H1 (cell line): ENCODE data around the gene CDK10. TPM values are rescaled to one million over a fixed set of nuclear protein-coding genes. Genes with fewer than 3 reads are reported as not detected.

Source experiments
- GTF2F1 ChIP-seq: IDR thresholded peaks from 2 replicates; pipeline ENCODE4 v1.6.1; 2012; ENCODE audit warnings: low read depth, low read length, improper control_type of control experiment, borderline replicate concordance
- JUND ChIP-seq: IDR thresholded peaks from 2 replicates; pipeline ENCODE4 v1.6.1; 2011; ENCODE audit warnings: mild to moderate bottlenecking, improper control_type of control experiment, low read length
- MAFK ChIP-seq: IDR thresholded peaks from 2 replicates; pipeline ENCODE4 v1.6.1; 2012; ENCODE audit warnings: low read depth, mild to moderate bottlenecking, improper control_type of control experiment, low read length
- SIN3A ChIP-seq, 2 experiments: IDR thresholded peaks in 1 of 2; conservative IDR thresholded peaks in 1 of 2; 2 replicates each; pipeline ENCODE4 v1.6.1; 2011 to 2012; ENCODE audit warnings: low read length in 2 of 2, improper control_type of control experiment in 1 of 2, low read depth in 1 of 2, mild to moderate bottlenecking in 1 of 2
- TCF12 ChIP-seq: IDR thresholded peaks from 2 replicates; pipeline ENCODE4 v1.6.1; 2011; ENCODE audit warnings: low read depth, mild to moderate bottlenecking, low read length
- polyA plus RNA-seq, 7 experiments: library from polyadenylated mRNA; depleted of rRNA in 3 of 7; stranded (reverse) in 5 of 7; unstranded in 2 of 7; fragments of >200 nt in 5 of 7; fragments of 200-250 nt in 2 of 7; gene quantifications; 1 replicate in 5 of 7; 2 replicates in 1 of 7; 4 replicates in 1 of 7; pipeline versions ENCODE4 v1.2.1 to v1.2.3, GENCODE V29; 2011 to 2013; ENCODE audit warnings: missing spikeins in 2 of 7, mixed read lengths in 2 of 7
- total RNA-seq: library from RNA; stranded (reverse); fragmentation: NEBNext Ultra II Directional; extraction: Animal tissue kit (Norgen Biotek cat#: 25700); gene quantifications from 2 replicates; pipeline ENCODE4 v1.2.1, GENCODE V29; 2021
- TF ChIP-seq, protein P1 (sequence below): IDR thresholded peaks from 2 replicates; pipeline ENCODE4 v1.6.1; 2012; ENCODE audit warnings: low read length, inconsistent platforms

Gene CDK10
- total and polyA plus RNA-seq, 2 of the 8 experiments (the other 6 are each of a cell fraction or from before 2014, with no cell fraction given): 49.5 to 83.9 TPM

DNA sequence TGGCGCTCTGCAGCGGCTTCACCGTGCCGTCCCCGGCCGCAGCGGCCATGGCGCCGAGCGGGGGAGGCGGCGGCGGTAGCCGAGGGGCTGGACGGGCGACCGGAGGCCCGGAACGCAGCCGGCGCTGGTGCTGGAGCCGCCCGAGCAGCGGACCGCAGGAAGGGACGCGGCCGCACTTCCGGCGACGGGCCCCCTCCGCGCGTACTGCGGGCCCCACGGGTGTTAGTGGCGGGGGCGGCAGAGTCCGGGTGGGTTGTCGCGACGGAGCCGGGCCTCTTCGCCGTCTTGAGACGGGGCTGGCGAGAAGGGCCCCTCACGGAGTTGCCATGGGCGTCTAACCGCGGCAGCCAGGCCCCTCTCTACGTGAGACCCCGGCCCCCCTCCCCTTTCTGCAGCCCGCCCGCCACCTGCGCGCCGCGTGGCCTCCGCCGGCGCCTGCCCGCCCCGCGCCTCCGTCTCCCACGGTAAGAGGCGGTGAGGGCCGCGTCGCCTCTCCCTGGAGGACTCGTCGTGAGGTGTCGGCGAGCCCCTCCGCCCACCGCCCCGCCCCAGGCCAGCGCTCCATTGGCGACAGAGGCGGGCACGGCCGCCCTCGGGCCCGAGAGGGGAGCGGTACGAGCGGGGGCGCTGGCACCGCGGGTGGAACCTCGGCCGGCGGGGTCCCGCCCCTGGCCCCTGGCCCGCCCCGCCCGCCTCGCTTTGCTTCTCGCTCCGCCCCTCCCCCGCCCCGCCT, 34.5 kb downstream of the CDK10 start, which contains the start of the genes VPS9D1 and ZNF276 (continued):
- no peak for TF ChIP-seq GTF2F1
- no peak for TF ChIP-seq JUND
- TF ChIP-seq SIN3A (conservative IDR thresholded peaks at IDR 0.05 in 1 of 2, IDR thresholded peaks at IDR 0.05 in 1 of 2; ENCODE audit: low read depth in 1 of 2, low read length in 2 of 2): peak; percentile 30 to 69; a peak in 2 of 4 replicates
- no peak for TF ChIP-seq MAFK
- TF ChIP-seq, protein P1, sequence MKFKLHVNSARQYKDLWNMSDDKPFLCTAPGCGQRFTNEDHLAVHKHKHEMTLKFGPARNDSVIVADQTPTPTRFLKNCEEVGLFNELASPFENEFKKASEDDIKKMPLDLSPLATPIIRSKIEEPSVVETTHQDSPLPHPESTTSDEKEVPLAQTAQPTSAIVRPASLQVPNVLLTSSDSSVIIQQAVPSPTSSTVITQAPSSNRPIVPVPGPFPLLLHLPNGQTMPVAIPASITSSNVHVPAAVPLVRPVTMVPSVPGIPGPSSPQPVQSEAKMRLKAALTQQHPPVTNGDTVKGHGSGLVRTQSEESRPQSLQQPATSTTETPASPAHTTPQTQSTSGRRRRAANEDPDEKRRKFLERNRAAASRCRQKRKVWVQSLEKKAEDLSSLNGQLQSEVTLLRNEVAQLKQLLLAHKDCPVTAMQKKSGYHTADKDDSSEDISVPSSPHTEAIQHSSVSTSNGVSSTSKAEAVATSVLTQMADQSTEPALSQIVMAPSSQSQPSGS: no peak
- TF ChIP-seq TCF12: no peak
